Heart left ventricle (tissue), 16 donors: ENCODE measurements around the gene PHACTR3. TPM values are rescaled to one million over a fixed set of nuclear protein-coding genes. Genes with fewer than 3 reads are reported as not detected.

Experiments used
- ATAC-seq, 4 donors: fragments of 200-7000 bp; cut with Tn5 transposase; one replicate each; pipeline ENCODE4 v1.9.1; 2020 to 2022; ENCODE audit warnings: moderate library complexity in 4 of 4, mild to moderate bottlenecking in 3 of 4, moderate number of reproducible peaks in 1 of 4
- DNase-seq, 5 donors: peaks; one replicate each; pipeline ENCODE4 v3.0.0-alpha.2; 2020
- H3K27ac ChIP-seq, 12 donors: fragments of 200-600 bp; sonication (generic) in 4 of 12; one replicate each; pipeline versions ENCODE4 v1.5.0 to v1.8.0; 2016 to 2022; ENCODE audit warnings: mild to moderate bottlenecking in 2 of 12
- H3K27me3 ChIP-seq, 9 donors: fragments of 200-600 bp; sonication (generic) in 2 of 9; one replicate each; pipeline versions ENCODE4 v1.5.1 to v1.8.0; 2016 to 2022; ENCODE audit warnings: mild to moderate bottlenecking in 3 of 9
- H3K36me3 ChIP-seq, 9 donors: fragments of 200-600 bp; sonication (generic) in 2 of 9; one replicate each; pipeline versions ENCODE4 v1.5.0 to v1.8.0; 2018 to 2022; ENCODE audit warnings: mild to moderate bottlenecking in 2 of 9
- H3K4me1 ChIP-seq, 12 donors: fragments of 200-600 bp; sonication (generic) in 4 of 12; one replicate each; pipeline versions ENCODE4 v1.5.0 to v1.8.0; 2016 to 2022; ENCODE audit warnings: mild to moderate bottlenecking in 3 of 12
- H3K4me3 ChIP-seq, 12 donors: fragments of 200-600 bp; sonication (generic) in 4 of 12; one replicate each; pipeline versions ENCODE4 v1.5.0 to v1.8.0; 2017 to 2022; ENCODE audit warnings: mild to moderate bottlenecking in 9 of 12, moderate library complexity in 4 of 12
- H3K9me3 ChIP-seq, 12 donors: fragments of 200-600 bp; sonication (generic) in 4 of 12; one replicate each; pipeline versions ENCODE4 v1.5.0 to v1.8.0; 2016 to 2022; ENCODE audit warnings: mild to moderate bottlenecking in 1 of 12
- POLR2A ChIP-seq, 2 donors: fragments of 450-650 bp; IDR thresholded peaks; one replicate each; pipeline ENCODE4 v1.6.1; 2017; ENCODE audit warnings: antibody characterized with exemption in 2 of 2, mild to moderate bottlenecking in 2 of 2, moderate library complexity in 2 of 2
- WGBS, 4 donors: extraction: QIAGEN DNeasy Blood & Tissue Kit in 2 of 4; methylation state at CpG; one replicate each; pipeline versions ENCODE4 v1.1.5 to v1.1.7; 2013 to 2018; 5-methylcytosine and 5-hydroxymethylcytosine counted together
- intact Hi-C, 10 donors: fragments of 100-400 bp; cut with DNase I; formaldehyde crosslinking; loops; one replicate each; pipeline versions ENCODE4 v1.11.1 to v1.14.2; 2022
- polyA plus RNA-seq, 2 donors: library from polyadenylated mRNA; stranded (reverse); fragments of 200-250 nt; gene quantifications; one replicate each; pipeline ENCODE4 v1.2.3, GENCODE V29; 2013
- total RNA-seq, 9 donors: library from RNA; depleted of rRNA in 2 of 9; stranded (reverse); fragments of >200 nt in 2 of 9; fragmentation: NEBNext Ultra II Directional in 3 of 9; extraction: Animal tissue kit (Norgen Biotek cat#: 25700) in 3 of 9; gene quantifications; one replicate each; pipeline versions ENCODE4 v1.1.0 to v1.2.4, GENCODE V29; 2016 to 2023
- TF ChIP-seq, protein P1 (sequence below), 12 donors: fragments of 200-600 bp; sonication (generic) in 4 of 12; IDR thresholded peaks; one replicate each; pipeline versions ENCODE4 v1.5.0 to v1.8.0; 2018 to 2022; ENCODE audit warnings: antibody characterized with exemption in 12 of 12, mild to moderate bottlenecking in 5 of 12
- donor health status: ischemic (EF 13 %, LVEDD 7.1; RV severe dilation, severe dysfunction).
- donor health status: healthy with polysubstance abuse.
- donor health status: DM: no; HTN: yes; CAD: no.
- donor health status: DM: no; HTN: no; CAD: no.
- donor health status: ischemic (EF 25% LVEDD 6.9; RV normal size, moderate dysfunction).
- donor health status: ischemic (EF 25% LVEDD 5.7; RV mildly dilated, moderate dysfunction).
- donor health status: healthy.
- donor health status: DM: yes; HTN: yes; CAD: no.
- donor health status: ischemic (EF 35%, LVEDD 5.7; RV mildly dilated, moderate dysfunction).
- donor health status: nonischemic (EF 11% LVEDD 7.7; RV severe dilation, severe dysfunction).
- donor health status: DM: yes; HTN: yes; CAD: no.
- donor health status: PGD.
- donor health status: ischemic (EF 29% LVEDD 5.4; RV normal size, mild dysfunction).
- donor health status: nonischemic (EF 23%, LVEDD 6.1; RV moderate dilation, normal function).

Gene PHACTR3
- total and polyA plus RNA-seq, 11 donors: 0.19 to 14.6 (median 3.5) TPM

DNA sequence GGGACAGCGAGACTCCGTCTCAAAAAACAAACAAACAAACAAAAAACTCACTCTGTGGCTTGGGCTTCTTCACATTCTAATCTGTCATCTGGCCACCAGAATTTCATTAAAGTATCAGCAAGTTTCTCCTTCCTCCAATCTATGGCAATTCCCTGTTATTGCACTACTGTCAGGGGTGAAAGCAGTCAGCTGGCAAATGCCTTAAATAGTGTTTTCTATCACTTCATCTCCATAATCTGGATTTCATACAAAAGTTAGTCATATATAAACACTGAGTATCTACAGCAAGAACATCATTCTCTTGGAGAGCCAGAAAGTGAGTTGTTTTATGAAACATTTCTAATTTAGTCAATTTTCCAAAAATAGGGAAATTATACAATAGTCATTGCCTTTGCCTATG lies 56.1 kb downstream of the PHACTR3 start:
- Histone ChIP-seq H3K27ac (no peak overlapping the region), H3K9me3 (peaks cover 0 to 35% (median 19%) of the 10 kb centered on the region in 12 donors), H3K4me1 (no peaks in the 10 kb centered on the region), H3K36me3 (no peaks in the 10 kb centered on the region), H3K27me3 (peaks cover 0 to 28% (median 0%) of the 10 kb centered on the region in 9 donors), H3K4me3 (no peak overlapping the region)
- TF ChIP-seq, protein P1, sequence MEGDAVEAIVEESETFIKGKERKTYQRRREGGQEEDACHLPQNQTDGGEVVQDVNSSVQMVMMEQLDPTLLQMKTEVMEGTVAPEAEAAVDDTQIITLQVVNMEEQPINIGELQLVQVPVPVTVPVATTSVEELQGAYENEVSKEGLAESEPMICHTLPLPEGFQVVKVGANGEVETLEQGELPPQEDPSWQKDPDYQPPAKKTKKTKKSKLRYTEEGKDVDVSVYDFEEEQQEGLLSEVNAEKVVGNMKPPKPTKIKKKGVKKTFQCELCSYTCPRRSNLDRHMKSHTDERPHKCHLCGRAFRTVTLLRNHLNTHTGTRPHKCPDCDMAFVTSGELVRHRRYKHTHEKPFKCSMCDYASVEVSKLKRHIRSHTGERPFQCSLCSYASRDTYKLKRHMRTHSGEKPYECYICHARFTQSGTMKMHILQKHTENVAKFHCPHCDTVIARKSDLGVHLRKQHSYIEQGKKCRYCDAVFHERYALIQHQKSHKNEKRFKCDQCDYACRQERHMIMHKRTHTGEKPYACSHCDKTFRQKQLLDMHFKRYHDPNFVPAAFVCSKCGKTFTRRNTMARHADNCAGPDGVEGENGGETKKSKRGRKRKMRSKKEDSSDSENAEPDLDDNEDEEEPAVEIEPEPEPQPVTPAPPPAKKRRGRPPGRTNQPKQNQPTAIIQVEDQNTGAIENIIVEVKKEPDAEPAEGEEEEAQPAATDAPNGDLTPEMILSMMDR (IDR thresholded peaks at IDR 0.05): no peak
- no peak for TF ChIP-seq POLR2A (IDR thresholded peaks at IDR 0.05)
- ATAC-seq (no peak), DNase-seq (no peak)
- WGBS, 4 donors: 77 to 97% (median 82%) methylated on average over 2 of the region's 2 CpGs
- intact Hi-C loops: no loop called here

DNA sequence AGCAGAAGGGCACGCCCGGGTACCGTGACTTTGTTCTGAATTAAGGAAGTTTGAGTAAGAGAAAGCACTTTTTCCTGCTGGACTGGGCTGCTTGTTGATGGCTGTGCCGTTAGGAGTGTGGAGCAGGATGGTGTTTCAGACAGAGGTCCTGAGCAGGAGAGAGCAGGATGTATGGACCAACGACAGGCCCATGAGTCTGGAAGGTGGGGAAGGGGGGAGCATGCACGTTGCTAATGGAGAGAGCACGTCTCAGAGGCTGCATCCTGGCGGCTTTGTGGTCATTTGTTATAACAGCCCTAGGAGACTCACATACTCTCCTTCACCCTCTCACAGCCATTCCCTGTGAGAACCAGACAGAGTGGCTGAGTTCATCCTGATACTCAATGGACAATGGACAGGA lies 56.8 kb downstream of the PHACTR3 start:
- 68 to 71% (median 70%) methylated on average over 8 of the region's 8 CpGs for WGBS, 4 donors
- Histone ChIP-seq H3K4me3 (no peak overlapping the region), H3K9me3 (peaks cover 0 to 30% (median 16%) of the 10 kb centered on the region in 12 donors), H3K36me3 (no peaks in the 10 kb centered on the region), H3K27ac (no peak overlapping the region), H3K4me1 (no peaks in the 10 kb centered on the region), H3K27me3 (peaks cover 0 to 28% (median 0%) of the 10 kb centered on the region in 9 donors)
- TF ChIP-seq POLR2A (IDR thresholded peaks at IDR 0.05): no peak
- TF ChIP-seq, protein P1 (IDR thresholded peaks at IDR 0.05): no peak
- no peak for DNase-seq
- ATAC-seq: no peak
- intact Hi-C loops: no loop called here

GRCh38 chr20:59661621-59662020 lies 57.3 kb downstream of the PHACTR3 start:
- Histone ChIP-seq H3K4me3 (no peak overlapping the region), H3K27me3 (peaks cover 0 to 28% (median 0%) of the 10 kb centered on the region in 9 donors), H3K27ac (no peak overlapping the region), H3K4me1 (no peaks in the 10 kb centered on the region), H3K36me3 (no peaks in the 10 kb centered on the region), H3K9me3 (peaks cover 0 to 25% (median 12%) of the 10 kb centered on the region in 12 donors)
- ATAC-seq (no peak), DNase-seq (no peak)
- TF ChIP-seq, protein P1 (IDR thresholded peaks at IDR 0.05): no peak
- no peak for TF ChIP-seq POLR2A (IDR thresholded peaks at IDR 0.05)
- intact Hi-C loops: no loop called here
- 72 to 76% (median 74%) methylated on average over 8 to 10 of the region's 10 CpGs for WGBS, 4 donors

GRCh38 chr20:59662161-59662560 lies 57.8 kb downstream of the PHACTR3 start:
- TF ChIP-seq, protein P1 (IDR thresholded peaks at IDR 0.05): no peak
- no peak for TF ChIP-seq POLR2A (IDR thresholded peaks at IDR 0.05)
- intact Hi-C loops: no loop called here
- H3K9me3 ChIP-seq: peaks cover 0 to 20% (median 11%) of the 10 kb centered on the region in 12 donors
- no peak overlapping the region for H3K4me3 ChIP-seq
- WGBS, 4 donors: 66 to 70% (median 69%) methylated on average over 5 of the region's 5 CpGs
- no peaks in the 10 kb centered on the region for H3K36me3 ChIP-seq
- ATAC-seq (no peak), DNase-seq (no peak)
- H3K27ac ChIP-seq: no peak overlapping the region
- no peaks in the 10 kb centered on the region for H3K4me1 ChIP-seq
- H3K27me3 ChIP-seq: peaks cover 0 to 28% (median 0%) of the 10 kb centered on the region in 9 donors
